Nephron progenitor cell (in vitro differentiated cells): ENCODE results near the gene UBE2V1.
"Not testable (repeated sequence)": the region's sequence is repeated elsewhere in the genome, so short reads cannot be mapped to it uniquely, and the experiment has no call there.

Source experiments
- DNase-seq: peaks from one replicate; pipeline ENCODE4 v3.0.0; 2021
- H3K27ac Mint-ChIP-seq: 2 replicates; pipeline ENCODE4 v1.8.0; 2021; ENCODE audit warnings: mild to moderate bottlenecking, moderate library complexity, mixed read lengths
- H3K27me3 Mint-ChIP-seq: 2 replicates; pipeline ENCODE4 v1.8.0; 2021; ENCODE audit warnings: mild to moderate bottlenecking, low read depth, mixed read lengths; ENCODE audit not compliant: poor library complexity
- H3K36me3 Mint-ChIP-seq: 2 replicates; pipeline ENCODE4 v1.8.0; 2021; ENCODE audit warnings: low read depth, mixed read lengths
- H3K4me1 Mint-ChIP-seq: 2 replicates; pipeline ENCODE4 v1.8.0; 2021; ENCODE audit warnings: mixed read lengths
- H3K4me3 Mint-ChIP-seq: 2 replicates; pipeline ENCODE4 v1.8.0; 2021; ENCODE audit warnings: mild to moderate bottlenecking, moderate library complexity, mixed read lengths
- H3K9me3 Mint-ChIP-seq: 2 replicates; pipeline ENCODE4 v1.8.0; 2021; ENCODE audit warnings: mild to moderate bottlenecking, moderate library complexity, mixed read lengths
- TF ChIP-seq, protein P1 (sequence below): fragments of 200-600 bp; sonication (generic); IDR thresholded peaks from 2 replicates; pipeline ENCODE4 v1.5.0; 2021; ENCODE audit warnings: antibody characterized with exemption

Gene UBE2V1

DNA sequence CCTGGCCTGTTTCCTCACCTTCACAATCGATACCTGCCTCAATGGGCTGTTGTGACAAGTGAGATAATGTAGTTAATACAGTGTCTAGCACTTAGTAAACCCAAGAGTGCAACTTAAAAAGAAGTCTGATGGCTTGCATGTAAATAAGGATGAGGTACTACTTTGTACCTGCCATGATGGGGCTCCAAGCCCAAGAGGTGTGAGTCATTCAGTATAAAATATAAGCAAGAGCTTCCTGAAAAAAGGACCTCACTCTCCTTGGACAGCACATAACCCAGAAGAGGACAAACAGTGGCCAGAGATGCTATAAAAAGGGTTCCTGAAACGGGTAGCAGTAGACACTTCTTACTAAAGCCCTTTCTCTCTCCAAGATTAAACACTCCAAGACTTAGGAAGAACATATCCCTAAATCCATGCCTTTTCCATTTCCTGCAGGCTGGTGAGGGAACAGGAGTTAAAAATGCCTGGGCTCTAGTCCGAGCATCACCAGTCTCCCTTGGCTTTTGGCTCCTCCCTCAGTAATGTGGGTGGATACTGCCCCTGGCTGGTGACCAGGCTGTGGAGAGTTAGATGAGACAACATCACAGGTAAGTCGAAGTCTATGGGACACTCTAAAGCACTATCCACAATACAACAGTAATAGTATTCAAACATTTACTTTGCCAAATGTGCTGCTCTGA lies 4.3 kb downstream of the UBE2V1 start:
- DNase-seq, result no peak
- Mint-ChIP-seq H3K4me3 (no peak overlapping the region), H3K36me3 (peaks cover 33% of the 10 kb centered on the region), H3K27me3 (no peaks in the 10 kb centered on the region), H3K9me3 (no peaks in the 10 kb centered on the region), H3K4me1 (peaks cover 63% of the 10 kb centered on the region), H3K27ac (peak overlapping the region; percentile 65)
- TF ChIP-seq, protein P1, sequence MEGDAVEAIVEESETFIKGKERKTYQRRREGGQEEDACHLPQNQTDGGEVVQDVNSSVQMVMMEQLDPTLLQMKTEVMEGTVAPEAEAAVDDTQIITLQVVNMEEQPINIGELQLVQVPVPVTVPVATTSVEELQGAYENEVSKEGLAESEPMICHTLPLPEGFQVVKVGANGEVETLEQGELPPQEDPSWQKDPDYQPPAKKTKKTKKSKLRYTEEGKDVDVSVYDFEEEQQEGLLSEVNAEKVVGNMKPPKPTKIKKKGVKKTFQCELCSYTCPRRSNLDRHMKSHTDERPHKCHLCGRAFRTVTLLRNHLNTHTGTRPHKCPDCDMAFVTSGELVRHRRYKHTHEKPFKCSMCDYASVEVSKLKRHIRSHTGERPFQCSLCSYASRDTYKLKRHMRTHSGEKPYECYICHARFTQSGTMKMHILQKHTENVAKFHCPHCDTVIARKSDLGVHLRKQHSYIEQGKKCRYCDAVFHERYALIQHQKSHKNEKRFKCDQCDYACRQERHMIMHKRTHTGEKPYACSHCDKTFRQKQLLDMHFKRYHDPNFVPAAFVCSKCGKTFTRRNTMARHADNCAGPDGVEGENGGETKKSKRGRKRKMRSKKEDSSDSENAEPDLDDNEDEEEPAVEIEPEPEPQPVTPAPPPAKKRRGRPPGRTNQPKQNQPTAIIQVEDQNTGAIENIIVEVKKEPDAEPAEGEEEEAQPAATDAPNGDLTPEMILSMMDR, result no peak

DNA sequence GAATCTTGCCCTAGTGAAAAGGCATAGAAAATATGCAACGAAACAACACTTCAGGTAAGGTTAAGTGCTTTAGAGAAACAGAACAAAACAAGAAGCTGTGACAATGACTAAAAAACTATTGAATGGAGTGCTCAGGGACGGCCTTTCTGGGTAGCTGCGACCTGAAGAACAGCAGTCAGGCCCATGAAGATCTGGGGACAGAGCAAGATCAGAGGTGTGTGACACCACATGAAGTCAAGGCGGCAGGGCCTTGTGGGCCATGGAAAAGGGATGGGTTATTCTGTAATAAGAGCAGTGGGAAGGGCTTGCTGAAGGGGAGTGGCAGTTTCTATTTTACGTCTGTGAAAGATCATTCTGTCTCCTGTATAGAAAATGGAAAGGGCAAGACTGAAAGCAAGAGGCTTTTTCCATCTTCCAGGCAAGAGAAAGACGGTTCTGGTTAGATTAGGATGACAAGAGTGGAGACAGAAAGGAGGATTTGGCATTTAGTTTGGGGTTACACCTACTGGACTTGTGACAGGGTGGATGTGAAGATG lies 5.1 kb downstream of the UBE2V1 start:
- Mint-ChIP-seq H3K9me3 (no peaks in the 10 kb centered on the region), H3K27ac (peak overlapping the region; percentile 89), H3K27me3 (no peaks in the 10 kb centered on the region), H3K4me3 (no peak overlapping the region), H3K4me1 (peaks cover 59% of the 10 kb centered on the region), H3K36me3 (peaks cover 38% of the 10 kb centered on the region)
- no peak for DNase-seq
- TF ChIP-seq, protein P1, result no peak

DNA sequence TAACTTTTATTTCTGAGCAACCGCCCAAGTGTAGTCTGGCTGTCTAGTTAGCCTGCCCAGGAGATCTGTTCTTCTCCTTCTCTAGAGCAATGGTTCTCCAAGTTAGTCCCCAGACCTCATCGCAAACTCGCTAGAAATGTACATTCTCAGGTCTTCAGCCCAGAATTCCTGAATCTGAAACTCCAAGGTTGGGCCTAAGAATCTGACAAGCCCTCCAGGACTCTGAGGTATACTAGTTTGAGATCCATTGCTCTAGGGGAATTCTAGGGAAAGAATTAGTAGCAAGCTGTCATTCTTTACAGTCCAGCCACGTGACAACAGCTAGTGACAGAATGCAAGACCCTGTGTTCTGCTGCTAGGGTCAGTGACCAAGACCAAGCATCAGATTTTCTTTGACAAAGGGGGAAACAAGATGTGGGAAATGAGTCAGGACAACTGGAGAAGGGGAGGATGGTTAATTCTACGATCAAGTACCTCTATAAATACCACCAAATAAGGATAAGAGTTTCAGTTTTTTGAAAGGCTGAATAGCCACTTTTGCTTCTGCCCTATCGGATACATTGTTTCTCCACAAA lies 5.8 kb downstream of the UBE2V1 start:
- Mint-ChIP-seq H3K27ac (peak overlapping the region; percentile 94), H3K9me3 (no peaks in the 10 kb centered on the region), H3K4me3 (no peak overlapping the region), H3K36me3 (peaks cover 45% of the 10 kb centered on the region), H3K4me1 (peaks cover 61% of the 10 kb centered on the region), H3K27me3 (no peaks in the 10 kb centered on the region)
- DNase-seq, result no peak
- TF ChIP-seq, protein P1, result no peak

DNA sequence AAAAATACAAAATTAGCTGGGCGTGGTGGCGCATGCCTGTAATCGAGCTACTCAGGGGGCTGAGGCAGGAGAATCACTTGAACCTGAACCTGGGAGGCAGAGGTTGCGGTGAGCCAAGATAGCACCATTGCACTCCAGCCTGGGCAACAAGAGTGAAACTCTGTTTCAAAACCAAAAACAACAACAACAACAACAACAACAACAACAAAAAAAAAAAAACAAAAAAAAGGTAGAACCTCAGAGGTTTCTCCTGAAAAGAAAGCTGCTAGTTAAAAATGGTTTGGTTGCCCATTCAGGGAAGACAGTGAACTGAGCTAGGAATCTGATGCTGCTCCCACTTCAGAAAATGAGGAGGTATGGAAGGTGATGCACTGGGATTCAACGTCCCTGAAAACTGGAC lies 6.3 kb downstream of the UBE2V1 start:
- not testable (repeated sequence) for H3K4me3 Mint-ChIP-seq, DNase-seq, H3K9me3 Mint-ChIP-seq, H3K27me3 Mint-ChIP-seq
- H3K36me3 Mint-ChIP-seq, result peaks cover 50% of the 10 kb centered on the region
- H3K27ac Mint-ChIP-seq, result peak overlapping the region; percentile 59
- H3K4me1 Mint-ChIP-seq, result peaks cover 61% of the 10 kb centered on the region

DNA sequence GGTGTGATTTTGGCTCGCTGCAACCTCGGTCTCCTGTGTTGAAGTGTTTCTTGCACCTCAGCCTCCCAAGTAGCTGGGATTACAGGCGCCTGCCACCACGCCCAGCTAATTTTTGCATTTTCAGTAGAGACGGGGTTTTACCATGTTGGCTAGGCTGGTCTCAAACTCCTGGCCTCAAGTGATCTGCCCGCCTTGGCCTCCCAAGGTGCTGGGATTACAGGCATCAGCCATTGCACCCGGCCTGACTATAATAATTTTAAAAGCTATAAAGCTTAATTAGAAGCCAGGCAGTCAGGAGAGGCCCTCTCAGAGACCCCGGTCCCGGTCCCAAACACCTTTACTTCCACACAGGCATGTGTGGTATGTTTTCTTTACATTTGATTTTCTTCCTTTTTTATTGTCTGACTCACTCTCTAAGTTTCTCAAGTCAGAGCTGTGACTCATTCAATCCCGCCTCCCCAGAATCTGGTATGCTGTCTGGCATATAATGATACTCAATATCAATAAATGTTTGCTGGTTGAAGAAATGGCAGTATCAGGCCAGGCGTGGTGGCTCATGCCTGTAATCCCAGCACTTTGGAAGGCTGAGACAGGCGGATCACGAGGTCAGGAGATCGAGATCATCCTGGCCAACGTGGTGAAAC lies 9.4 kb downstream of the UBE2V1 start:
- H3K9me3 Mint-ChIP-seq, H3K27me3 Mint-ChIP-seq, H3K4me3 Mint-ChIP-seq, DNase-seq: not testable (repeated sequence)
- peaks cover 42% of the 10 kb centered on the region for H3K4me1 Mint-ChIP-seq
- peak overlapping the region; percentile 59 for H3K27ac Mint-ChIP-seq
- H3K36me3 Mint-ChIP-seq, result peaks cover 35% of the 10 kb centered on the region

DNA sequence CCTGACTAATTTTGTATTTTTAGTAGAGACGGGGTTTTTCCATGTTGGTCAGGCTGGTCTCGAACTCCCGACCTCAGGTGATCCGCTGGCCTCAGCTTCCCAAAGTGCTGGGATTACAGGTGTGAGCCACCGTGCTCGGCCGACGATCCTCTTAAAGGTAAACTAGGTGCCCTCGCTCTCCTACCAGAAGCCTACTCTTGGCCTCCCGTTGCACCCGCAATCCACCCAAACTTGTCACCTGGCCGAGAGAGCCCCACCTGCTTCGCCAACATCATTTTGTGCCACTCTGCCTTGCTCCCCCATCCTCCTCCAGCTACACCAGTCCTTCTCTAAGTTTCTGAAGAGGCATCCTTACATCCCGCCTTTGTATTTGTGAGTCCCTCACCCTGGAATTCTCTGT lies 10.4 kb downstream of the UBE2V1 start:
- not testable (repeated sequence) for DNase-seq, H3K9me3 Mint-ChIP-seq, H3K27me3 Mint-ChIP-seq, H3K4me3 Mint-ChIP-seq
- Mint-ChIP-seq H3K27ac (peak overlapping the region; percentile 85), H3K4me1 (peaks cover 41% of the 10 kb centered on the region), H3K36me3 (peaks cover 28% of the 10 kb centered on the region)

DNA sequence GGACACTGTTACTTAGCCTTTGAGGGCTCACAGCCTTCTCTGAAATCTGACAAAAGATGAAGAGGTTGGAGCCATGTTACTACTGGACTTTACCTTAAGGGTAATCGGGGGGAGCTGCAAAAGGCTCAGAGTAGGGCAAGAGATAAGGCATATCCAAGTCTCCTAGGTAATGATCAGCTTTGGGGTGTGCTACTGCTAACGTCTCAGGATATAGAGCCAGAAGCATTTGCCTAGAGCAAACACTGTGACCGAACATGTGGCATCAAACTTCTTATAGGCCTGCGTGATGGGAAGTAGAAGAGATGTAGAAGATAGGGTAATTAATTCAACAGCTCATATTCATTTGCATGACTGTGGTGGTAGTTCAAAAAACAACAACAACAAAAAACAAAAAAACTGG lies 11.1 kb downstream of the UBE2V1 start:
- H3K9me3 Mint-ChIP-seq, result no peaks in the 10 kb centered on the region
- DNase-seq, result no peak
- H3K4me1 Mint-ChIP-seq, result peaks cover 34% of the 10 kb centered on the region
- H3K36me3 Mint-ChIP-seq, result peaks cover 28% of the 10 kb centered on the region
- TF ChIP-seq, protein P1, result no peak
- H3K27ac Mint-ChIP-seq, result no peak overlapping the region
- H3K27me3 Mint-ChIP-seq, result no peaks in the 10 kb centered on the region
- no peak overlapping the region for H3K4me3 Mint-ChIP-seq
